GM19099 (cell line): ENCODE measurements around the gene LRRC8C.

Experiments
- POLR2A ChIP-seq: IDR thresholded peaks from 3 replicates; pipeline ENCODE4 v1.6.1; 2011; ENCODE audit warnings: low read depth; ENCODE audit not compliant: insufficient read length; ENCODE audit errors: extremely low read depth

LRRC8C gene

DNA sequence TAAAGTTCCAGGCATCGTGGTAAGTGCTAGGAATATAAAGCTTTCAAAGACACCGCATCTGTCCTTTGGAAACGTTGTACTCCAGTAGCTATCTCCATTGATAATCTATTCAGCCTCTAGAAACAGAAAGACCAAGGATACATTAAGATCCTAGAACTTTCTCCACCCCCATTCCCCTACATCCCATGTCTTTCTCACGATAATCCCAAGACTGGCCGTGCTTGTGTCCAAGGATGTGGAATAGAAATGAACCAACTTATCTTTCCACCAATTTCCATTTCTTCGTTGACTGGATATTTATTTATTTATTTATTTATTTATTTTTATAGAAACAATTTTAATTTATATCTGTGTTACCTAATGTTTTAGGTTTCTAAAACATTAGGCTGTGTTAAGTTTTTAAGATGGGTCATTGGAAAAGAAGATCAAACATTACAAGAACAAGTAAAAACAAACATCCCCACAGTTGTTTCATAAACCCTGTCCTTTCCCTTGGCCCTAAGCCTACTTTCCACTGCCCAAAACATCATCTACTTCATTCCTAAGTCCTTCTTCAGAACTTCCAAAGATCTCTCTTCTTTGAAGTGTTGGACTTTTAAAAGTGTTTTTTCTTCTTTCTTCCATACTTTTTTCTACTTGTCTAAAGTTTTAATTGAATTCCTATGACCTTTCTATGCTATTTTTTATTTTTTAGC lies 39.7 kb downstream of the LRRC8C start:
- no peak for TF ChIP-seq POLR2A

DNA sequence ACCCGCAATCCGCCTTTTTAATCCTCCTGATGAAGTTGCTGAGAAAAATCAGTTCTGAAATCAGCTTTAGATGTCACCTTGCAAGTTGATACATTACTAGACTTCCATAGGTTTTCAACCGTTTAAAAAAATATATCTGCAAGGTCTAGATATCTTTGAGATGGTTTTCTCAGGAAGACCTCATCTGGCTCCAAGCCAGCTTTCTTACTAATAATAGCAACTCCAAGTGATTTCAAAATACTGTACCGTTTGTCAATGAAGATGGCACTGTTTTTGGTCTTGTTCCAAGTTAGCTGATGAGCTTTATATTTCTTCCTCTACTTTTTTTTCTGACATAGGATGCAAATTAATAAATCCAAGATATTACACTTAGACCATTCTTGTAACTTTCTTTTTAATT lies 40.3 kb downstream of the LRRC8C start:
- no peak for TF ChIP-seq POLR2A

DNA sequence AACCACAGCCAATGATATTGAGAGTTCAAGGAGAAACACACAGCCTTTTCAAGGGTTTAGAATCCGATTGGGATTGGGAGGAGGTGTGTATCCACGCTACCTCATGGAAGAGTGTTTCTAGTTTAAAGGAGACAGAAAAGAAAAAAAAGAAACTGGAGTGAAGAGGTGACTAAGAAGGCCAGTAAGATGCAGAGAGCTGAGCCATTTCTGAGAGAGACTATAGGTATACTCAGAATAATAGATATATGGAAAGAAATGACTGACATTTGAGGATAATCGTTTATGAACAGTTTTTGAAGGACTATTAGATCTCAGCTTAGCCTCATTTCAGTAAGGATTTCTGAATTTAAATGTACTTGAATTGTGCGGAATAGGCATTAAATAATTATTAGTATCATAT lies 42.8 kb downstream of the LRRC8C start:
- no peak for TF ChIP-seq POLR2A

DNA sequence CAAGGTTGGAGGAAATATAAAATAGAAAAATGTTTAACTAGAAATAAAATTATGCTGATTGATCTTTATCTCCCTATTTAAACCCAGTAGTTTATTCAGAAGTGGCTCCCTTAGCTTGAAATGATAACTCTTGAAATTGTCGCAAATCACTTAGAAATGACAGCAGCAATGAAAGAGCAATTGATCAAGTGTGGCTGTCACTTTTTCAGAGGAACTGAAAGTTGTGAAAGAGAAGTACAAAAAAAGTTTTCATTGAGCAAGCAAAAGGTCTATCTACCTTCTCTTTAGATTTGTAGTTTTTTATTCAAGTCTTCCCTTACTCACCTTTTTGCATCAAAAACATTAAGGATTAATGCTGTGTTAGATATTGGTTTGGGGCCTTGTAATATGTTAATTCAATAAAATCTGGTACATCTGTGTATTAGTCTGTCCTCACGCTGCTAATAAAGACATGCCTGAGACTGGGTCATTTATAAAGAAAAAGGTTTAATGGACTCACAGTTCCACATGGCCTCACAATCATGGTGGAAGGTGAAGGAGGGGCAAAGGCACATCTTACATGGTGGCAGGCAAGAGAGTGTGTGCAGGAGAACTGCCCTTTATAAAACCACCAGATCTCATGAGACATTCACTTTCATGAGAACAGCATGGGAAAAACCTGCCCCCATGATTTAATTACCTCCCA lies 48.3 kb downstream of the LRRC8C start:
- TF ChIP-seq POLR2A: no peak

DNA sequence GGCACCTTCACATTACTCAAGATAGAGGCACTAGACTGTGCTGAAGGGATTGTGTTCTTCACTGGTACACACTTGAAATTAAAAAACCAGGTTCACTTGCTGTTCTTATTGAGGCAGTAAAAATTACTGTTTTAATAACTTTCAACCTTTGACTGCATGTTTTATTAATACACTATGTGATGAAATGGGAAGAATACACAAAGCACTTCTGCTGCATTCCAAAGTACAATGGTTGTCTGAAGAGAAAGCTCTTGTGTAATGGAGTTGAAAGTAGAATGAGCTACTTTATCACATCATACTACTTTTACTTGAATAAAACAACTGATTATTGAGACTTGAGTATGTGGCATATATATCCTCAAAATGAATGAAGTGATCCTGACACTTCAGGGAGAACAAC lies 49.7 kb downstream of the LRRC8C start:
- no peak for TF ChIP-seq POLR2A

DNA sequence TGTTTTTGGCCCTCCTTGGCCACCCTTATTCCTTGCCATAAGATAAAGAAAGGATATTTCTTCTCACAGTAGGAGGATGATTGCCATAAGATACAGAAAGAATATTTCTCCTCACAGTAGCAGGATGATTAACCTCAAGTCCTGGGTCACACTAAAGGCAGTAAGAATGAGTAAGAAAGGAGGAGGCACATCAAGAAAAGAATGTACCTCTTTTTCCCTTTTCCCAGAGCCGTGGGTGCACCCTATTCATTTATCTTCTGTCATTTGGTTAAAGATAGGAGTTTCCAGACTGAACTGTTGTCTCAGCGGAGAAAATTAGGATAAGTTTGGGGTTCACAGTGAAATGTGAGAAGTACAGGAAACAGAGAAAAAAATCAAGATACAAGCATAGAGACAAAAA lies 52.5 kb downstream of the LRRC8C start:
- TF ChIP-seq POLR2A: no peak

DNA sequence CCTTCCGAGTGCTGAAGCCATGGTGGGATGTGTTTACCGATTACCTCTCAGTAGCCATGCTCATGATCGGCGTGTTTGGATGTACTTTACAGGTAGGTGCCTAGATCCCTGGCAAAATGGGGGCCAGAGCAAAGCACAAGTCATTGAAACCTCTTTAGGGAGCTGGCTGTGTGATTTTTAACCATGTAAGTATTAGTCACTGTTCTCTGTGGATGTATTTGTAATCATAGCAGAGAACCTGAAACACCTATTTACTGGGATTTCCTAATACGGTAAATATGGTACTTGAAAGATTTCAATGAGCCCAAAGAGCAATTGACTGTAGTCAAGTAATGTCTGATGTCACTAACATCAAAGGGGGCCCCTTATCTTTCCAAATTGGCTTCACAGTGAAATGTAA lies 53.6 kb downstream of the LRRC8C start:
- TF ChIP-seq POLR2A: no peak

DNA sequence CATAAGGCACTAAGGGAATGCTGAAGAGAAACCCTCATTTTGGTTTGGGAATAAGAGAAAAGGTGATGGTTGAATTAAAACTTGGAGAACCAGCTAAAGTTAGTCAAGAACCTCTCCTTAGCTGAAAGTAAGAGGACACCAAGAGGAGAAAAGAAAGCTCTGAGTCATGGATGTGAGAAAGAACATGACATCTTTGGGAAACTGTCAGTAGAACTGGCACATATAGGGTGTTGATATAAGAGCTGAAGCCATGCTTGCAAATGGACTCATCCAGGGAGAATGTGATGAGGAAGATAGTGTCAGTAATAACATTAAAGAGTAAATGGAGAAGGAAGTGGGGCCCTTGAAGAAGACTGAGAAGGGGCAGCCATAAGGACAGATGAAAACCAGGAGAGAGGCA lies 54.3 kb downstream of the LRRC8C start:
- TF ChIP-seq POLR2A: no peak

DNA sequence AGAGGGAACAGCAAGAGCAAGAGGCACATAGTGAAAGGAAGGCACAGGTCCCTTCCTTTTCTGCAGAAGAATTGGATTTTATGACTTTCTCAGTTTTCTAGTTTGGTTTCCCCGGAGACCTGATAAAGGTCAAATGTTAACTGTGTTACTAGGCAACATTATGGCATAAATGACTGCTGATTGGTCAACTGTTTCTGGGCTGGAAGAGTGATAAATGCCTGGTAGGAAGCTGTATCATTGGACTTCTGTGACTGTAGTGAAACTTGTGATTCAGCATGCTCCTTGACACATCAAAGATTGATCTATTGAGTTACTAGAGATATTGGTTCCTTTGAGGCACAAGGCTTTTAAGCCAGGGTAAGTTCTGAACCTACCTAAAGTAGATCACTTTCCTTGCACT lies 55.7 kb downstream of the LRRC8C start:
- no peak for TF ChIP-seq POLR2A

DNA sequence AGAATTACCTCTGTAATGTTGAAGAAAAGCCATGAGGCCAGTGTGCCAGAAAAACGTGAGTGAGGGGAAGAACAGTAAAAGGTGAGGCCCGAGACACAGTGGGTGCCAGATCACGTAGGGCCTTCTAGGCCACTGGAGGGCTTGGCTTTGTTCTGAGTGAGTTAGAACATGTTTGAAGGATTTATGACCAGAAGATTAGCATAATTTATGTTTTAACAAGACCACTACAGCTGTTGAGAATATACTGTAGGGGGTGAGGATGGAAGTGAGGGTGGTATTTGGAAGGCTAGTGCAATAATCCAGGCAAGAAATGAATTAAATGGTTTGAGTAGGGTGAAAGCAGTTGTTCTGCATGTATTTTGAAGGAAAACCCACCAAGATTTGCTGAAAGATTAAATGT lies 56.3 kb downstream of the LRRC8C start:
- no peak for TF ChIP-seq POLR2A

DNA sequence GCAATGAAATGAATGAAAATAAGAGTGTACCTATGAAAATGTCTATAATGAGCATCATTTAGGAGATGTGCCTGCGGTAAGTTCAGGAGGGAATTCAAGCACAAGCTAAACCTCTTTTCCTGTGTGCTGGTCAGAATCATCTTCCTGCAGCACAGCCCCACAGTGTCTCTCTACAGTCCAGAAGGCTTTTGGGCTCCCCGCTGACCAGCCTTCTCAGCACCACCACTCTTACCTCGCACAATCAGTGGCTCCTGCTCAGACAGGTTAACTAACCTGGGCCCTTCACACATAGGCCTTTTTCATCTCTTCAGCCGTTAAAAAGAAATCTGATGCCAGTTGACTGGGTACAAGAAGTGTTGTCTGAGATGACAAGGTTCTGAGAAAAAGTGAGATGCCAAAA lies 57.7 kb downstream of the LRRC8C start:
- TF ChIP-seq POLR2A: no peak

DNA sequence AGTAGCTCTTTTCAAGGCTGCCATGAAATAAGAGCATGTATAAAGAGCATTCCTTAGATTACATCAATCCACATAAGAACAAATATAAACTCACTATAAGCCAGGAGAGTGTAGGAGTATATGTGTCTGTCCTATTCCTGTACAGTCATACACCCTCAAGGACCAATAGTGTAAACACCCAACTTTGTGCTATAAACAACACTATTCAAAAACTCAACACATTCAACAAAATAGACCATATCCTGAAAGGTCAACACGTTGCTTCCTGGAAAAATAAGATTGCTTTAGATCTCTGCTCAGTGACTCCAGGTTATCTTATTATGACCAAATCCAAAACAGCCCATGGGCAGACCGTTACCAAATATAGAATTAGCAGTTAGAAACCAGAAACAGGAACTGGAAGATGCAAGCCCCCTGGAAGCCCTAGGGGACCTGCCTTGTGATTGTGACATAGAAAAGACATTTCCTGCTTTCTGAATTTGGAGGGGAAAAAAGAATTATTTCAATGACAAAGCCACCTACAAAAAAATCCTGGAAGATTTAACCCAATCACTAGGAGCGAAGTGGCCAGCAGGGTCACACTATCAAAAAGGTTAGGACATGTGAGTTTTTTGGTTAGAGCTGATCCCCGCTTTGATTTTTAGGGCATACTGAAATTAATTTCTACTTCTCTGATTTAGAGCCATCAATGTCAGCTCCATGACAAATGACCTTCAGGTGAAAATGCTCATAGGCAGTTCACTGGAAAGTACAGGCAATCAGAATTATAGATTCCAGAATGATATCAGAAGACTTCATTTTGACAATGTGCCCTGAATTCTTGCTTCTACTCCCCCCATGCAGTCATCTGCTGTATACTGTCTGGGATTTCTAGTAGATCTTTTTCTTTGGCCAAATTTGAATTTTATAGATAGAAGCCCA lies 59.9 kb downstream of the LRRC8C start:
- TF ChIP-seq POLR2A: no peak

DNA sequence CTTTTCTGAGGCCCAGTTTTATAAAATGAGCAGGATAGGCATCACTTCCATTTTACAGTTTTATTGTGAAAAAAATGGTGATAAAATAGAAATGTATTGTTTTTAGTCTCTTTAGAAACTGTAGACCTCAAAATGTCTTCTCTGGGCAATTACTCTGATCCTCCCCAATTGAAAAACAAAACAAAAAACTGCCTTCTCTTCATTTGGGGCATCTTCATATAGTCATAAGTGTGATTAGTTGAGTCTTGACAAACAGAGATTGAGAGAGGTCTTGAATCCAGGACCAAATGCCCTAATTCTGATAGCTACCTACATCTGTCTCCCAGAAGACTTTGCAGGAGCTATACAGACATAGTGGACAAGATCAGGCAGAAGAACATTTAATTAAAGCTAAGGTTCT lies 62.9 kb downstream of the LRRC8C start:
- TF ChIP-seq POLR2A: no peak

DNA sequence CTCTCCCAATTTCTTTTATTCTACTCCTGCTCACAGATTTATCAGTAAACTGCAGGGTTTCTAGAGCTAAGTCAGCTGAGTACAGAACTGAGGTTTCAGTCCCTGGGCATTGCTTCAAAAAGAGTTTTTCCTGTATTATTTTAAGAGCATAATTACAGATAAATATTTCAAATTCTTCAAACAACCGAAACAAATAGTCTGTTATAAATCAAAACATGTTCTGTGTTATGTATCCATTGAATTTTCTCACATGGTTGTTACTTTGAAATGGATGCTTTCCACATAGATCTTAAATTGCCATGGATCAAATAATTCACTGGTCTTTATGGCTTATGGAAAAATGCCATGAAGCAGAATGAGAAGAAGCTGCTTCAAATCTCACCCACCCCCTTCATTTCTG lies 64.5 kb downstream of the LRRC8C start:
- no peak for TF ChIP-seq POLR2A

DNA sequence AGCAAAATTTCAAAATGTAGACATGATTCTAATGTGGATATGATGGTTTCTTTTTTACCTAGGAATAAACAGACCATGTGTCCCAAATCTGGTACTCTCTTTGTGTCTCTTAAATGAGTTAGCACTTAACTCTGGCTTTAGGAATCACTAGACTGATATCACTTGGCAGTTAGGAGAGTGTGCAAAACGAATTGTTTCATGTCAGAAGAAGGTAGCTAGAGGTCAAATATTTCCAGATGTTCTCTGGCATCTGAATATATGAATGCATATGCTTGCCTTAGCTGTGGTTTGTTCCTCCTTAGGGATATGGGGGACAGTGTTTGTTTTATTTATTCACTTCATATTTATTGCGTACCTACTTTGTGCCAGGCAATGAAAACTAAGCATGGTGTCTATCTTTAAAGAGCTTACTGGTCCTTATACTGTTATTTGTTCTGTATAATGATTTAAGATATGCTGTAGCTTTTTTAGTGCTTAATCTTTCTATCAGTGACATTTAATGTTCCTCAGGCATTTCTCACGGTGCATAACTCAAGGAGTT lies 65.2 kb downstream of the LRRC8C start:
- no peak for TF ChIP-seq POLR2A

DNA sequence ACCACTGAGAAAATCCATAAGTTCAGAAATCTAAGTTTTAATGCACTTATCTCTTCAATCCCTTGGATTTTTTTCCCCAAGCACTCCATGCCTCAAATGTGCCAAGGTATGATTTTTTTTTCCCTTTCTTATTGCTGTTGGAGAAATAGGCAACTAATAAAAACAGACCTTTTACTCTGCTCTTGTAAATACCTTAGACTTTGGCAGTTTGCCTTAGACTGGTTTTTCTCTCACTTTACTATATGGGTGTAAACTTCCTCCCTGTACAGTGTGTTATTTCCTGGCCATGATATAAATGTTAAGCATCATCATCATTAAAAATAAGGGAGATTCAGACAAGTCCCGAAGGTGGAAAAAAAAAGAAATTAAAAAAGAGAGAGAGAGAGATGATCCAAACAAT lies 65.7 kb downstream of the LRRC8C start:
- TF ChIP-seq POLR2A: no peak

DNA sequence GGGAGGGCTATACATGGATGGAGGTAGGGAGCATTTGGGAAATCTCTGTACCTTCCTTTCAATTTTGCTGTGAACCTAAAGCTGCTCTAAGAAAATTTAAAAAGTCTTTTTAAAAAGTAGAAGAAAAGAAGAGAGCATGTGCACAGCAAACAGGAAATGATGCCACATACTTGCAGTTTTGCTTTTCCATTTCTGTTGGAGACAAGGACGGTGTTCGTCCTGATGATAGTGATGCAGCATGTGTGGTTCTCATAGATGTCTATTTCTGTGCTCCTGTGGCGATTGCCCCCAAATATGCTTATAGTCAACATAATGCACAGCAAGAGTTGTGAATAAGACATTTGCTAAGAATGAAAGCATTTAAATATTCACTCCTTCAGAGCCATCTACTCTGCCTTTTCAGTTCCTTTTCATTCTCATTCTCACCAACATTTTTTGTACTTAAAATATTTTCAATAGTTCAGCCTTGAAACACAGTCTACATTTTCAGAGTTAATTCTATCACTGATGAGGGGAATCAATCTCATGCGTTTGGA lies 66.6 kb downstream of the LRRC8C start:
- no peak for TF ChIP-seq POLR2A
